GM12878 (cell line): ENCODE measurements around the gene ATP6V1F. TPM values are rescaled to one million over a fixed set of nuclear protein-coding genes. Genes with fewer than 3 reads are reported as not detected.

Source experiments
- ATAC-seq: fragments of 200-7000 bp; cut with Tn5 transposase; 3 replicates; pipeline ENCODE4 v1.9.1; 2020; ENCODE audit warnings: mild to moderate bottlenecking, moderate library complexity
- BruUV-seq: library from RNA; stranded (reverse); fragments of 400-500 nt; replicated peaks from 2 replicates; lab custom pipeline; 2021; lab: Mats Ljungman, UMichigan
- CTCF ChIA-PET: fragments of 300-600 bp; sonication (Branson Sonifier 250); formaldehyde crosslinking; extraction: SDS; loops from one replicate; lab custom pipeline; 2021; ENCODE audit warnings: inconsistent platforms; lab: Yijun Ruan, JAX
- POLR2A ChIA-PET: fragments of 350-600 bp; formaldehyde crosslinking; extraction: SDS; loops from one replicate; lab custom pipeline; 2021; ENCODE audit warnings: inconsistent platforms; lab: Charles Lee
- RAD21 ChIA-PET: fragments of 300-600 bp; sonication (Branson Sonifier 250); formaldehyde crosslinking; loops from one replicate; lab custom pipeline; 2023; ENCODE audit warnings: antibody characterized with exemption; ENCODE audit not compliant: unreplicated experiment; lab: Charles Lee
- SMC1A ChIA-PET: fragments of 300-600 bp; sonication (Branson Sonifier 250); formaldehyde crosslinking; loops from one replicate; lab custom pipeline; 2023; ENCODE audit not compliant: unreplicated experiment, uncharacterized antibody; lab: Charles Lee
- DNase-seq: peaks from one replicate; pipeline ENCODE4 v3.0.0-alpha.2; 2011; ENCODE audit warnings: low read depth, low spot score
- FAIRE-seq: peaks from 3 replicates; lab custom pipeline; 2011; peaks lifted over from hg19 to GRCh38; lab: Jason Lieb, UNC
- H2AFZ ChIP-seq: 2 replicates; pipeline ENCODE4 v1.6.0; 2011; ENCODE audit warnings: low read depth, low read length, control low read depth; ENCODE audit not compliant: control insufficient read depth
- H3K27ac ChIP-seq: 2 replicates; pipeline ENCODE4 v1.5.1; 2011; ENCODE audit warnings: control low read depth; ENCODE audit not compliant: control insufficient read depth, insufficient read depth
- H3K27me3 ChIP-seq, 2 experiments: replicated peaks in 1 of 2; 2 replicates each; pipeline versions ENCODE4 v1.6.0 to v1.6.1; 2011; ENCODE audit warnings: low read length in 1 of 2; ENCODE audit not compliant: control insufficient read depth in 2 of 2, insufficient read depth in 2 of 2
- H3K36me3 ChIP-seq, 2 experiments: 2 replicates each; pipeline ENCODE4 v1.5.1; 2011; ENCODE audit warnings: low read length in 1 of 2; ENCODE audit not compliant: control insufficient read depth in 2 of 2, insufficient read depth in 2 of 2
- H3K4me1 ChIP-seq: 2 replicates; pipeline ENCODE4 v1.6.1; 2011; ENCODE audit warnings: mild to moderate bottlenecking, low read length, moderate library complexity, mixed read lengths; ENCODE audit not compliant: control insufficient read depth, insufficient read depth
- H3K4me2 ChIP-seq: 2 replicates; pipeline ENCODE4 v1.6.0; 2011; ENCODE audit warnings: control low read depth; ENCODE audit not compliant: control insufficient read depth, insufficient read depth
- H3K4me3 ChIP-seq: fragments of 200-600 bp; sonication (generic); 2 replicates; pipeline ENCODE4 v1.5.1; 2016
- H3K79me2 ChIP-seq: 2 replicates; pipeline ENCODE4 v1.6.0; 2011; ENCODE audit warnings: low read length; ENCODE audit not compliant: control insufficient read depth, insufficient read depth
- H3K9ac ChIP-seq: 2 replicates; pipeline ENCODE4 v1.8.0; 2011; ENCODE audit warnings: low read length, control low read depth, mixed read lengths; ENCODE audit not compliant: control insufficient read depth, insufficient read depth
- H3K9me3 ChIP-seq: replicated peaks from 3 replicates; pipeline ENCODE4 v1.5.1; 2011; ENCODE audit warnings: mild to moderate bottlenecking, low read length; ENCODE audit not compliant: control insufficient read depth, insufficient read depth
- H4K20me1 ChIP-seq: 2 replicates; pipeline ENCODE4 v1.6.0; 2011; ENCODE audit not compliant: control insufficient read depth, insufficient read depth
- BCL3 ChIP-seq: IDR thresholded peaks from 2 replicates; pipeline ENCODE4 v1.6.1; 2011; ENCODE audit warnings: borderline replicate concordance, low read depth, mild to moderate bottlenecking, moderate library complexity, low read length; ENCODE audit not compliant: insufficient read depth, poor library complexity, severe bottlenecking
- EZH2 ChIP-seq: IDR thresholded peaks from 2 replicates; pipeline ENCODE4 v1.6.1; 2012; ENCODE audit warnings: low read depth, mild to moderate bottlenecking, control low read depth, inconsistent platforms, low read length, borderline replicate concordance; ENCODE audit not compliant: control insufficient read depth
- REST ChIP-seq: IDR thresholded peaks from 2 replicates; pipeline ENCODE4 v1.6.1; 2012; ENCODE audit warnings: mild to moderate bottlenecking, low read depth, low read length
- RUNX3 ChIP-seq: IDR thresholded peaks from 2 replicates; pipeline ENCODE4 v1.6.1; 2012; ENCODE audit warnings: low read length, inconsistent platforms
- WGBS: methylation state at CpG from one replicate; pipeline ENCODE4 v1.1.6; 2016; ENCODE audit warnings: low lambda C conversion rate; ENCODE audit not compliant: insufficient replicate concordance, insufficient coverage; ENCODE audit errors: missing lambda C conversion rate; 5-methylcytosine and 5-hydroxymethylcytosine counted together
- in situ Hi-C: fragments of 300-500 bp; cut with MboI; formaldehyde crosslinking; loops from 9 replicates; pipeline ENCODE4 v1.14.3; 2018; ENCODE audit warnings: mixed read lengths
- intact Hi-C: fragments of 100-400 bp; cut with micrococcal nuclease; formaldehyde crosslinking; loops from one replicate; pipeline ENCODE4 v1.14.2; 2022; ENCODE audit not compliant: unreplicated experiment
- polyA plus RNA-seq, 11 experiments: library from polyadenylated mRNA; depleted of rRNA in 4 of 11; unstranded in 6 of 11; stranded (reverse) in 5 of 11; fragments of >200 nt; fragmentation: Nextera tagmentation in 4 of 11; fragmentation: Illumina TruSeq in 1 of 11; extraction: Ambion mirVana in 4 of 11; extraction: Trizol in 1 of 11; gene quantifications; 1 replicate in 1 of 11; 2 replicates in 10 of 11; pipeline versions ENCODE4 v1.2.1 to v1.2.3, GENCODE V29; 2011 to 2016; ENCODE audit warnings: inconsistent platforms in 2 of 11, missing spikeins in 2 of 11, low read depth in 1 of 11
- total RNA-seq, 4 experiments: library from RNA; depleted of rRNA in 3 of 4; stranded (reverse); fragments of >200 nt in 3 of 4; fragmentation: Illumina TruSeq in 1 of 4; extraction: Trizol in 1 of 4; gene quantifications; 2 replicates each; pipeline versions ENCODE4 v1.2.1 to v1.2.3, GENCODE V29; 2013 to 2021

ATP6V1F gene
- total and polyA plus RNA-seq, 10 of the 15 experiments (the other 5 are each of a cell fraction or from before 2014, with no cell fraction given), result 111 to 343 (median 203) TPM

- Histone ChIP-seq H3K27me3 (peaks cover 0 to 1% of the 10 kb centered on the region in 2 experiments; a peak in 2 of 4 replicates), H3K36me3 (no peaks in the 10 kb centered on the region), H3K27ac (no peak overlapping the region), H3K79me2 (no peaks in the 10 kb centered on the region), H3K4me1 (peaks cover 3% of the 10 kb centered on the region; the same call in 1 of the 2 replicates), H3K9ac (no peak overlapping the region), H3K4me3 (no peak overlapping the region), H3K9me3 (no peaks in the 10 kb centered on the region; the same call in 2 of the 3 replicates), H4K20me1 (no peaks in the 10 kb centered on the region), H3K4me2 (no peak overlapping the region), H2AFZ (no peak overlapping the region)
- ChIA-PET CTCF (no interaction called here), POLR2A (no interaction called here), SMC1A (no interaction called here), RAD21 (no interaction called here)
- 67% methylated on average over 6 of the region's 6 CpGs for WGBS
- DNase-seq (no peak), ATAC-seq (no peak), FAIRE-seq (no peak)
- intact Hi-C loops, result no loop called here
- BruUV-seq, result no TSS peak
- in situ Hi-C loops, result no loop called here
- TF ChIP-seq EZH2, result no peak
- TF ChIP-seq BCL3, result peak; percentile 40
These were observed 31.4 kb downstream of the ATP6V1F start for GRCh38 chr7:128894101-128894440.

- H2AFZ ChIP-seq, result no peak overlapping the region
- in situ Hi-C loops, result no loop called here
- no peaks in the 10 kb centered on the region; a peak in 2 of 4 replicates for H3K27me3 ChIP-seq
- ChIA-PET RAD21 (no interaction called here), SMC1A (no interaction called here), POLR2A (no interaction called here), CTCF (interaction anchor here (0.7 kb wide), 1 partner anchor 157 kb away, joined by 4 read pairs; no protein-coding TSS in a partner anchor)
- no peak overlapping the region for H3K27ac ChIP-seq
- DNase-seq (no peak), ATAC-seq (no peak), FAIRE-seq (no peak)
- no peaks in the 10 kb centered on the region for H3K36me3 ChIP-seq
- peaks cover 3% of the 10 kb centered on the region; the same call in 1 of the 2 replicates for H3K4me1 ChIP-seq
- H3K9me3 ChIP-seq, result no peaks in the 10 kb centered on the region; the same call in 2 of the 3 replicates
- TF ChIP-seq REST, result no peak
- no peak for TF ChIP-seq RUNX3
- H3K4me2 ChIP-seq, result no peak overlapping the region
- H3K9ac ChIP-seq, result no peak overlapping the region
- no peaks in the 10 kb centered on the region for H3K79me2 ChIP-seq
- intact Hi-C loops, result no loop called here
- no peaks in the 10 kb centered on the region for H4K20me1 ChIP-seq
- WGBS, result 43% methylated on average over 3 of the region's 3 CpGs
- no peak overlapping the region for H3K4me3 ChIP-seq
- no TSS peak for BruUV-seq
These were observed 32.7 kb downstream of the ATP6V1F start for GRCh38 chr7:128895320-128895719.
